IPS DF 6.9 (cell line): ENCODE measurements around the gene ANGEL1.

Experiments
- DNase-seq: peaks from one replicate; pipeline ENCODE4 v3.0.0-alpha.2; 2013; ENCODE audit warnings: low read depth, low spot score
- H3K27ac ChIP-seq: one replicate; pipeline ENCODE4 v1.5.1; 2013; ENCODE audit warnings: low read length, control low read depth
- H3K27me3 ChIP-seq: 2 replicates; pipeline ENCODE4 v1.6.1; 2013; ENCODE audit warnings: mild to moderate bottlenecking, low read length; ENCODE audit not compliant: control insufficient read depth, insufficient read depth
- H3K36me3 ChIP-seq: 2 replicates; pipeline ENCODE4 v1.6.1; 2013; ENCODE audit warnings: low read length; ENCODE audit not compliant: control insufficient read depth, insufficient read depth
- H3K4me1 ChIP-seq: 2 replicates; pipeline ENCODE4 v1.6.1; 2013; ENCODE audit warnings: low read length; ENCODE audit not compliant: control insufficient read depth, insufficient read depth
- H3K4me3 ChIP-seq: 2 replicates; pipeline ENCODE4 v1.5.1; 2013; ENCODE audit warnings: mild to moderate bottlenecking, low read length
- H3K9me3 ChIP-seq: 2 replicates; pipeline ENCODE4 v1.6.1; 2013; ENCODE audit warnings: low read length, inconsistent platforms; ENCODE audit not compliant: control insufficient read depth, insufficient read depth
- WGBS: extraction: QIAGEN DNeasy Blood & Tissue Kit; methylation state at CpG from one replicate; pipeline ENCODE4 v1.1.7; 2013; ENCODE audit warnings: mixed read lengths, missing lambda C conversion rate; ENCODE audit not compliant: insufficient read length, insufficient coverage; 5-methylcytosine and 5-hydroxymethylcytosine counted together

The ANGEL1 gene

GRCh38 chr14:76753541-76754198 lies 59.0 kb downstream of the ANGEL1 start:
- Histone ChIP-seq H3K36me3 (no peaks in the 10 kb centered on the region), H3K27me3 (no peaks in the 10 kb centered on the region), H3K9me3 (no peaks in the 10 kb centered on the region), H3K4me1 (no peaks in the 10 kb centered on the region), H3K27ac (no peak overlapping the region), H3K4me3 (no peak overlapping the region)
- no peak for DNase-seq
- no CpG with 5 or more reads among the region's 7 CpGs for WGBS

GRCh38 chr14:76752744-76753143 lies 59.9 kb downstream of the ANGEL1 start:
- no CpG with 5 or more reads among the region's 6 CpGs for WGBS
- H3K4me1 ChIP-seq = no peaks in the 10 kb centered on the region
- H3K36me3 ChIP-seq = no peaks in the 10 kb centered on the region
- no peak overlapping the region for H3K27ac ChIP-seq
- no peak for DNase-seq
- H3K27me3 ChIP-seq = no peaks in the 10 kb centered on the region
- no peaks in the 10 kb centered on the region for H3K9me3 ChIP-seq
- no peak overlapping the region for H3K4me3 ChIP-seq

GRCh38 chr14:76742966-76743365 lies 69.7 kb downstream of the ANGEL1 start:
- H3K9me3 ChIP-seq = no peaks in the 10 kb centered on the region
- no peak overlapping the region for H3K27ac ChIP-seq
- no CpG with 5 or more reads among the region's 7 CpGs for WGBS
- DNase-seq = no peak
- no peaks in the 10 kb centered on the region for H3K36me3 ChIP-seq
- H3K27me3 ChIP-seq = no peaks in the 10 kb centered on the region
- no peaks in the 10 kb centered on the region for H3K4me1 ChIP-seq
- no peak overlapping the region for H3K4me3 ChIP-seq

- no peaks in the 10 kb centered on the region for H3K9me3 ChIP-seq
- DNase-seq = no peak
- no peak overlapping the region for H3K27ac ChIP-seq
- no CpG with 5 or more reads among the region's 6 CpGs for WGBS
- H3K4me1 ChIP-seq = no peaks in the 10 kb centered on the region
- no peaks in the 10 kb centered on the region for H3K27me3 ChIP-seq
- H3K36me3 ChIP-seq = no peaks in the 10 kb centered on the region
- no peak overlapping the region for H3K4me3 ChIP-seq
Observed at GRCh38 chr14:76742185-76742584, 70.5 kb downstream of the ANGEL1 start.

GRCh38 chr14:76741074-76741473 lies 71.6 kb downstream of the ANGEL1 start:
- Histone ChIP-seq H3K4me1 (no peaks in the 10 kb centered on the region), H3K27me3 (no peaks in the 10 kb centered on the region), H3K27ac (no peak overlapping the region), H3K4me3 (no peak overlapping the region), H3K9me3 (no peaks in the 10 kb centered on the region), H3K36me3 (no peaks in the 10 kb centered on the region)
- no peak for DNase-seq
- no CpG with 5 or more reads among the region's 1 CpG for WGBS
